NCI-H2081 (cell line): ENCODE data around the gene CIART.
"Not testable (repeated sequence)": the region's sequence is repeated elsewhere in the genome, so short reads cannot be mapped to it uniquely, and the experiment has no call there.

ENCODE experiments used
- DNase-seq, 2 experiments: peaks; one replicate each; lab custom pipeline; 2025; lab: John Stamatoyannopoulos, UW

The CIART gene

DNA sequence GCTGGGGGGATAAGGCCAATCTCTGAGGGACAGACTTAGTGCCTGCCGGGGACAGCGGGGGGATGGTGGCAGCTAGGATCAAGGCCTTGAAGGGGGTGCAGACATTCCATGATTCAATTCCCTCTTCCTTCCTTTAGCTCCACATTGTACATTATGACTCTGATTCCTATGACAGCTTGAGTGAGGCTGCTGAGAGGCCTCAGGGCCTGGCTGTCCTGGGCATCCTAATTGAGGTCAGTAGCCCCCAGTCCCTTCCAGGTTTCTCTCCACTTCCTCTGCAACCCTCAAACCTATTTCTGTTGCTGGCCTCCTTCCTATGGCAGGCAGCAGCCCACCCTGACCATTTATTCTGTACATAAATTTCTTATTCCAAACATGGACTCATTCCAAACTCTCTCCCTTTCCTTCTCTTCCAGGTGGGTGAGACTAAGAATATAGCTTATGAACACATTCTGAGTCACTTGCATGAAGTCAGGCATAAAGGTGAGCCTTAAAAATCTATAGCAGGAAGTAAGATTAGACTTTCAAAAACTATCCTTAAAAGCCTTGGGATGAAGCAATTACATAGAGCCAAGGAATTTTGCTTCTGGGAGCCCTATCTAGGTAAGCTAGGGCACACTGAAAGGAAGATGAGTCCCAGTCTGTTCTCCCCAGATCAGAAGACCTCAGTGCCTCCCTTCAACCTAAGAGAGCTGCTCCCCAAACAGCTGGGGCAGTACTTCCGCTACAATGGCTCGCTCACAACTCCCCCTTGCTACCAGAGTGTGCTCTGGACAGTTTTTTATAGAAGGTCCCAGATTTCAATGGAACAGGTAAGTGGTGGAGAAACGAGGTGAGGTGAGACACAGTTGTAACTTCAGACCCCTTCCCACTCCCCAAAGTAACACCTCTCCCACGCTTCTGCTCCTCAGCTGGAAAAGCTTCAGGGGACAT, 19.7 kb upstream of the CIART start:
- no peak for DNase-seq

DNA sequence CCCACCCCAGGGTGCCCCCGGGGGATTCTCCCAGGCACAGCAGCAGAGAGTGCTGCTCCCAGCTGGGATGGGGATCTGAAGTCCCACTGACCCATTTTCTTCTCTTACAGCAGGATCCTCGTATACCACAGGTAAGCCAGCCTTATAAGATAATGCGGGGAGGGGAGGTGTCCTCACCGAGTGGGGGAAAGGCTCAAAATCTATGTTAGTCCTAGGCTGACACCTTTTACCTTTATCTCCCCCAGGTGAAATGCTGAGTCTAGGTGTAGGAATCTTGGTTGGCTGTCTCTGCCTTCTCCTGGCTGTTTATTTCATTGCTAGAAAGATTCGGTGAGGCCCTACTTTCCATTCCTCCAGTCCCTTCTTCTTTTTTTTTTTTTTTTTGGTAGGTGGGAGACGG, 18.8 kb upstream of the CIART start:
- DNase-seq = no peak

DNA sequence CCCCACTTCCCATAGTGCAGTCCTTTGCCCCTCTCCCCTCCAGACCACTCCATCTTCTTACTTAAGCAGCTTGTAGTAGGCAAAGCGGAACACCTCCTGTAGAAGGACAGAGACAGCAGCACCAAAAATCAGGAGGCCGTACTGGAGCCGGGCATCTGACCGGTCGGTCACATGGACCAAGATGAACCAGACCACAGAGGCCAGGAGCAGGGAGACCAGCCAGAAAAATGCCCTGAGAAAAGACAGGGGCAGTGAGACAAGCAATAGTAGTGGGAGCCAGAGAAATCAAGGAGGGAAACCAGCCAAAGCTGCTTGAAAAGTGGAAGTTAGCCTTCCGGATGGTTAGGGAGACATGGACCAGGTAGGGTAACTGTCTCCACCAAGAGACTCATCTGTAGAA, 14.5 kb upstream of the CIART start:
- DNase-seq = no peak

GRCh38 chr1:150268340-150268704, 14.0 kb upstream of the CIART start:
- DNase-seq = no peak

- DNase-seq = peak; percentile 99 to 100
Observed at GRCh38 chr1:150268705-150269403, 13.5 kb upstream of the CIART start, which contains the start of gene APH1A. Gene APH1A (minus strand): TSS chr1:150269016. CDS start chr1:150268810, 206 bp downstream.

DNA sequence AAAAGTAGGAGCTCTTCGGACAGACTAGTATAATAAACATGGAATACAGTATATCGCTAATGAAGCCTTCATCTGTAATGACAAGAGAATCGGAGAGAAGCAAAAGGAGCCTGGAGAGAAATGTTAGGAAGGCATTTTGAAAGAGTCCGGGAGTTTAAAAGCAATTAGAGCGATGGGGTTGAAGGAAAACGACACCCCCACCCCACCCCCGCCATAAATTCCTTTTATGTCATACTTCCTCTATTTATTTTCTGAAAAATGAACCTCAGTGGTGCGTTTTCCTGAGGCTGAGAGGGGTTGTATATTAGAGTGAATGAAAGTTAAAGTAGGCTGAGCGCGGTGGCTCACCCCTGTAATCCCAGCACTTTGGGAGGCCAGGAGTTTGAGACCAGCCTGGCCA, 12.9 kb upstream of the CIART start:
- no peak for DNase-seq

DNA sequence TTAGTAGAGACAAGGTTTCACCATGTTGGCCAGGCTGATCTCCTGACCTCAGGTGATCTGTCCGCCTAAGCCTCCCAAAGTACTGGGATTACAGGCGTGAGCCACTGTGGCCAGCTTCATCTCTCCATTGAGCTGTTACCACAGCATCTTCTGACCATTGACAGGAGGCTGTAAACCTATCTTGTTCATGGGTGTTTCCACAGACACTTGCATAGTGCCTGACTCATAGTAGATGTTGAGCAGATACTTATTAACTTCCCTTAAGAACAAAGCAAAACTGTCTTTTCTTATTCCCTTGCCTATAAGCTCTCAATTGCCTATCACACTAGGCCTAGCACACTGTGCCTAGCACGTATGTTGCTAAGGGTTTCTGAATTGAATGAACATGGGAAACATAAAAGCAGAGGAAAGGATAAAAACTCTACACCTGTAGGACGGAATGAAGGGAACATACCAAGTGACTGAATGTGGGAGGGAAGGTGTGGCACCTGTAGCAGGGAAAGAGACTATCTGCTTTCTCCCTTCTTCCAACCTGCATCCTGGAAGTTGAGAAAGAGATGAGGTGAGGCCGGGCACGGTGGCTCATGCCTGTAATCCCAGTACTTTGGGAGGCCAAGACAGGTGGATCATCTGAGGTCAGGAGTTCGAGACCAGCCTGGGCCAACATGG, 10.9 kb upstream of the CIART start:
- no peak for DNase-seq

GRCh38 chr1:150273311-150273710, 9.0 kb upstream of the CIART start:
- DNase-seq = no peak

- DNase-seq = no peak
Observed at GRCh38 chr1:150280138-150280707, 2.1 kb upstream of the CIART start.

DNA sequence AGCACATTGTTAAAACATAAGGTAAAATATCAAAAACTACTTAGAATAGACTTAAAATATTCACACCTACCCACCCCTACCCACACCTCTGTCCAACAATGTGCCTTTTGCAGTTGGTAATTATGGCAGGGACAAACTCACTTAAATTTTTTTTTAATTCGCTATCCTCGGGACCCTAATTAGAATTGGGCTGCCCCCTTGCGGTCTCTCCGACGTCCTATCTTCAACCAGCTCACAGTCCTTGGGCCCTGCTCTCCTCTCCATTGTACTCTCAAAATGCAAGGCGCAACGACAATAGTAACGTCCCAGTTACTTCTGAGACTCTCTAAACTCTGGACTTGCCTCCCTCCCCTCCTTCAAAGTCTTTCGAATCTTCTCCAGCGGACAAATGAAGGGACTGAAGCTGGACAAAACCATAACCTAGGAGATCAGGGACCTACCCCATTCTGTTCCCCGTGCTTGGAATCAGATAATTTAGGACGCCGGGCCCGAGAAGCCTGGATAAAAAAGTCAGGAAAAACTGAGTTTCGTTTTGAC, 1.1 kb upstream of the CIART start:
- peak; percentile 76 to 84 for DNase-seq

DNA sequence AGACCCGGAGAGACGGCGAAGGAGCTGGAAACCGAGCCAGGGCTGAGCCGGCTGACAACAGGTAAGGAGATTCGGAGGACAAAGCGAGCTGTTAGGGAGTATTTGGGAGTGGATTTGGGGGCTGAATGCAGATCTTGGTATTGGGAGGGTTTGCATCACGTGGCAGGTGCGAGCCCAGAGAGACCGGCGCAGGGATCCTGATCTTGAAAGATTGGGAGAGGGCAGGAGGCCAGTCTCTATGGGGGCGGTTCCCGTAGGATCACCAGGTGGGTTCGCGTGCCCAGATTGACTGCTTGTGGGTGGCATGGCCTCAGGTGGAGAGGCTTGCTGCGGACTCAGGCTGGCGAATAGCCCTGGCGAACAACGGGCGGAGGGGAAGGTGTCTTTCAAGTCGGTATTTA, 204 bp downstream of the CIART start:
- DNase-seq = peak; percentile 79 to 87

- DNase-seq = no peak
Observed at GRCh38 chr1:150283260-150283659, 906 bp downstream of the CIART start.

- DNase-seq = no peak
Observed at GRCh38 chr1:150288382-150288781, 6.0 kb downstream of the CIART start.

DNA sequence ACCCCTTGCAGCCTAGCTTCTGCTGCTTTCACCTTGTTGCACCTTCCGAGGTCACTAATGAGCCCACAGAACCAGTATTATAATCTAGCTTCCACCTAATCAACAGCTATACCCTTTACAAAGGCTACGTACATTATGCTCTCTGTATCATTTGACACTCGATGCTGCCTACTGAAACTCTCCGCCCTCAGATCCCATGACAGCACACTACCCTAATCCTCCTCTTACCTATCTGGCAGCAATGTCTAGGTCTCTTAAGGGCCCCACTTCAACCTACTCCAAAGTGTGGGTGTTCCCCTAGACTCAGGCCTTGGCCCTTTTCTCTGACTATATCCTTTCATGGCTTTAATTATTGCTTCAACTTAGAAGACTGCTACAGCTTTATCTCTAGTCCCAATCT, 6.5 kb downstream of the CIART start:
- no peak for DNase-seq

DNA sequence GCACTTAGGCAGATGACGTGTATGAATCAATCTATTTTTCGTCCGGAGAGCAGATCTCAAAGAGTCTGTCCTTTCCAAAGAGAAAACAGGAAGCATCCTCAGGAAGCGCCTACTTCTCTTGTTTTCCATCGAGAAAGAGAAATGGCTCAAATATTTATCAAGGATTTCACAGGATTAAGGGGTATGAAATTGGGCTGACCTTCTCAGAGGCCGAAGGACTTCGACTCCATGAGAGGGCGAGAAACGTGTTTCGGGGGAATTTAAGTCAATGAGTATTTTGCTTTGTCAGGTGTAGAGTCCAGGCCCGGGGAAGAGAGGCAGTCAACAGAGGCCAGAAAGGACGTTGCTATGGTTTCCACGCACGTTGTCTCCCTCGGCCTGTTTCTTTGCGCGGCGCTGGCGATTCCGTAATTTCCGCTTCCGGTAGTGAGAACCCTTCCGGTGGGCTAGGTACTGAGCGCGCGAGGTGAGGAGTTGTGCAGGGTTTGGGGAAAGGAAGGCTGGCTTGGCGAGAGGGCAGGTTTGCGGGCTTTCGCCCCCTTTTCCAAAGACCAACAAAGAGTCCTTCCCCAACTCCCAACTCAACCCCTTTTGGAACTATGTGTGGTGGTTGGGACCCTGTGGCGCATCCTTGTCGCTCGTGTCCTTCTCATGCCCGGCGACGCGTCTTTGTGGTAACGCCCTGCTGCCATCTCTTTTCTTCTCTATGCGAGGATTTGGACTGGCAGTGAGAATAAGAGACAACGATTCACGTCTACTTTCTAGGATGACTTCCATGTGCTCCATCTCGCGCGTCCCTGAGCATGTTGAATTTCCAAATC, 11.3 kb downstream of the CIART start, which contains the start of gene MRPS21:
TSS of gene MRPS21 (plus strand) at position 429 of the 821 bp plus-strand sequence. CDS start 506 bp downstream, outside the sequence.
- DNase-seq = peak; percentile 82 to 91

DNA sequence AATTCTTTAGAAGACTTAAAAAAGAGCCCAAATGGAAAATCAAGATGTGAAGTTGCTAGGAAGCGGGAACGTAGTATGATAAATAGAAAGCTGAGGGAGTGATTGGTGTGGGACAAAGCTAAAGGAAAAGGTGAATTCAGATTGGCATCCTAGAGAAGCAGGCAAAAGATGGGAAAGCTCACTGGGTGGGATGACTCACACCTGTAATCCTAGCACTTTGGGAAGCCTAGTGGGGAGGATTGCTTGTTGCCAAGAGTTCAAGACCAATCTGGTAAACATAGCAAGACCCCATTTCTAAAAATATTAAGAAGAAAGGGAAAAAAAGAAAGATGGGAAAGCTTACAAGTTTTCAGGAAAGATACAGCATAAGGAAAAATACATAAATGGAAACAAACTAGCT, 13.1 kb downstream of the CIART start:
- DNase-seq = no peak

DNA sequence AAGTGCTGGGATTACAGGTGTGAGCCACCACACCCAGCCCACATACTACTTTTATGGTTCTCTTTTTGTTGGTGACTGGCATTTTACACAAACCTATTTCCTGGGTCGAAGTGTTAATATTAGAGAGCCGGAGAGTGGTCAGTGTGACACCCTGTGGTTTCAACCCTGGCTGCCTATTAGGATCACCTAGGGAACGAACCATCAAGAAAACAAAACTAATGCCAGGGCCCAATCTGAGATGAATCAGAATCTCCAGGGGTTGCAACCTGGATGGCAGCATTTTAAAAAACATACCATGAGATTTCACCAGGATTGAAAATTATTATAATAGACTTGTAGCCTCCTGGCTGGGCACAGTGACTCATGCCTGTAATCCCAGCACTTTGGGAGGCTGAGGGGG, 17.4 kb downstream of the CIART start:
- no peak for DNase-seq

DNA sequence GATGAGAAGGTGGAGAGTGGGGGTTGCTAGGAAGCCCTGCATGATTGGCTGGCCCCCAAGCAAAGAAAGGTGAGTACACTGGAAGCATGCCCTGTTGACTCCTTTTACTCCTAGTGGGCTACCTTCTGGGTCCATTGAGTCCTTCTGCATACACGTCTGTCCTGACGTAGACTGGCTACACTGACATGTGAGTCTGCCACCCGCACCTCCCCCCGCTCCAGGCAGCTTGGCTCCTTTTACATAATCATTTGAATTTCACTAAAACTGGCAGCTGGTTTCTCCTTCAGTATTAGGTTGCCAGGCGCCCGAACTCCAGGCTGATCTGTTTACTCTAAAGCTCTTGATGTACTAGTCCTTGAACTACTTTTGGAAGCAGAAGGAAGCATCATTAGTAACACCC, 20.0 kb downstream of the CIART start:
- peak; percentile 33 to 51 for DNase-seq

DNA sequence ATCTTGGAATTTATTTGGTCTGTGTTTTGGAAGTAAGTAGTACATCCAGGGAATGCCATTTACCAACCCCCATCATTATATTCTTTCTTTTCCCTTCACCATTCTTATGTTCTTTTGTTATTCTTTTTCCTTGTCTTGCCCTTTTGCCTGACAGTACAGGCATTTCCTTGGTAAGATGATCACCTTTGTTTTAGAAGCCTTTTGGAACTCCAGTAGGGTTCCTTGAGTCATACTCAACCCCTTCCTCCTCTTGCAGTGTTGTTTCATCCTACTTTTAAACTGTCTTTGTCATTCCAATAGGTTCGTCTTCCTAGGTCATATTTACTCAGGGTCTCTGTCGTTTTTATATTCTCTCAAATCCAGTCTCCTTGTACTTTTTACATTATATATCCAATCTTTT, 20.5 kb downstream of the CIART start:
- no peak for DNase-seq

DNA sequence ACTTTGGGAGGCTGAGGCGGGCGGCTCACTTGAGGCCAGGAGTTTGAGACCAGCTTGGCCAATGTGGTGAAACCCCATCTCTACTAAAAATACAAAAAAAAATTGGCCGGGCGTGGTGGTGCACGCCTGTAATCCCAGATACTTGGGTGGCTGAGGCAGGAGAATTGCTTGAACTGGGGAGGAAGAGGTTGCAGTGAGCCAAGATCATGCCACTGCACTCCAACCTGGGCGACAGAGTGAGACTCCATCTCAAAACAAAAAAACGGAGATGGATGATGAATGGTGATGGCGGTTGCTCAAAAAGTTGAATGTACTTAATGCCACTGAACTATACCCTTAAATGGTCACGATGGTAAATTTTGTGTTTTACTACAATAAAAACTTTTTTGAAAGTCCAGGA, 26.2 kb downstream of the CIART start:
- DNase-seq = not testable (repeated sequence)
